Measurements from ENCODE around the gene BTN2A1.
"Not testable (repeated sequence)": the region's sequence is repeated elsewhere in the genome, so short reads cannot be mapped to it uniquely, and the experiment has no call there.

DNA sequence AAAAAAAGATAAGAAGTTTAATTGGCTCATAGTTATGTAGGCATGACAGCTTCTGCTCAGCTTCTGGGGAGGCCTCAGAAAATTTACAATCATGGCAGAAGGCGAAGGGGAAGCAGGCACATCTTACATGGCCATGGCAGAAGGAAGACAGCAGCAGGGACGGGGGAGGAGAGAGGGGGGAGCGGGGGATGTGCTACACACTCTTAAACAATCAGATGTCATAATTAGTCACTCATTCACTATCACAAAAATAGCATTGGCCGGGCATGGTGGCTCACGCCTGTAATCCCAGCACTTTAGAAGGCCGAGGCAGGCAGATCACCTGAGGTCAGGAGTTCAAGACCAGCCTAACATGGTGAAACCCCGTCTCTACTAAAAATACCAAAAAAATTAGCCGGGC is 53.3 kb downstream of the BTN2A1 start:
- TF ChIP-seq, protein P1, sequence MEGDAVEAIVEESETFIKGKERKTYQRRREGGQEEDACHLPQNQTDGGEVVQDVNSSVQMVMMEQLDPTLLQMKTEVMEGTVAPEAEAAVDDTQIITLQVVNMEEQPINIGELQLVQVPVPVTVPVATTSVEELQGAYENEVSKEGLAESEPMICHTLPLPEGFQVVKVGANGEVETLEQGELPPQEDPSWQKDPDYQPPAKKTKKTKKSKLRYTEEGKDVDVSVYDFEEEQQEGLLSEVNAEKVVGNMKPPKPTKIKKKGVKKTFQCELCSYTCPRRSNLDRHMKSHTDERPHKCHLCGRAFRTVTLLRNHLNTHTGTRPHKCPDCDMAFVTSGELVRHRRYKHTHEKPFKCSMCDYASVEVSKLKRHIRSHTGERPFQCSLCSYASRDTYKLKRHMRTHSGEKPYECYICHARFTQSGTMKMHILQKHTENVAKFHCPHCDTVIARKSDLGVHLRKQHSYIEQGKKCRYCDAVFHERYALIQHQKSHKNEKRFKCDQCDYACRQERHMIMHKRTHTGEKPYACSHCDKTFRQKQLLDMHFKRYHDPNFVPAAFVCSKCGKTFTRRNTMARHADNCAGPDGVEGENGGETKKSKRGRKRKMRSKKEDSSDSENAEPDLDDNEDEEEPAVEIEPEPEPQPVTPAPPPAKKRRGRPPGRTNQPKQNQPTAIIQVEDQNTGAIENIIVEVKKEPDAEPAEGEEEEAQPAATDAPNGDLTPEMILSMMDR (IDR thresholded peaks at IDR 0.05), result not testable (repeated sequence)
- TF ChIP-seq, protein P2, sequence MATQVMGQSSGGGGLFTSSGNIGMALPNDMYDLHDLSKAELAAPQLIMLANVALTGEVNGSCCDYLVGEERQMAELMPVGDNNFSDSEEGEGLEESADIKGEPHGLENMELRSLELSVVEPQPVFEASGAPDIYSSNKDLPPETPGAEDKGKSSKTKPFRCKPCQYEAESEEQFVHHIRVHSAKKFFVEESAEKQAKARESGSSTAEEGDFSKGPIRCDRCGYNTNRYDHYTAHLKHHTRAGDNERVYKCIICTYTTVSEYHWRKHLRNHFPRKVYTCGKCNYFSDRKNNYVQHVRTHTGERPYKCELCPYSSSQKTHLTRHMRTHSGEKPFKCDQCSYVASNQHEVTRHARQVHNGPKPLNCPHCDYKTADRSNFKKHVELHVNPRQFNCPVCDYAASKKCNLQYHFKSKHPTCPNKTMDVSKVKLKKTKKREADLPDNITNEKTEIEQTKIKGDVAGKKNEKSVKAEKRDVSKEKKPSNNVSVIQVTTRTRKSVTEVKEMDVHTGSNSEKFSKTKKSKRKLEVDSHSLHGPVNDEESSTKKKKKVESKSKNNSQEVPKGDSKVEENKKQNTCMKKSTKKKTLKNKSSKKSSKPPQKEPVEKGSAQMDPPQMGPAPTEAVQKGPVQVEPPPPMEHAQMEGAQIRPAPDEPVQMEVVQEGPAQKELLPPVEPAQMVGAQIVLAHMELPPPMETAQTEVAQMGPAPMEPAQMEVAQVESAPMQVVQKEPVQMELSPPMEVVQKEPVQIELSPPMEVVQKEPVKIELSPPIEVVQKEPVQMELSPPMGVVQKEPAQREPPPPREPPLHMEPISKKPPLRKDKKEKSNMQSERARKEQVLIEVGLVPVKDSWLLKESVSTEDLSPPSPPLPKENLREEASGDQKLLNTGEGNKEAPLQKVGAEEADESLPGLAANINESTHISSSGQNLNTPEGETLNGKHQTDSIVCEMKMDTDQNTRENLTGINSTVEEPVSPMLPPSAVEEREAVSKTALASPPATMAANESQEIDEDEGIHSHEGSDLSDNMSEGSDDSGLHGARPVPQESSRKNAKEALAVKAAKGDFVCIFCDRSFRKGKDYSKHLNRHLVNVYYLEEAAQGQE (IDR thresholded peaks at IDR 0.05; ENCODE audit: low read depth, low read length), result not testable (repeated sequence)
- TF ChIP-seq, protein P3, sequence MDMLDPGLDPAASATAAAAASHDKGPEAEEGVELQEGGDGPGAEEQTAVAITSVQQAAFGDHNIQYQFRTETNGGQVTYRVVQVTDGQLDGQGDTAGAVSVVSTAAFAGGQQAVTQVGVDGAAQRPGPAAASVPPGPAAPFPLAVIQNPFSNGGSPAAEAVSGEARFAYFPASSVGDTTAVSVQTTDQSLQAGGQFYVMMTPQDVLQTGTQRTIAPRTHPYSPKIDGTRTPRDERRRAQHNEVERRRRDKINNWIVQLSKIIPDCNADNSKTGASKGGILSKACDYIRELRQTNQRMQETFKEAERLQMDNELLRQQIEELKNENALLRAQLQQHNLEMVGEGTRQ (IDR thresholded peaks at IDR 0.05; ENCODE audit: borderline replicate concordance, low read depth, low read length), result not testable (repeated sequence)
- TF ChIP-seq EZH2phosphoT487 (IDR thresholded peaks at IDR 0.05; ENCODE audit: borderline replicate concordance, low read depth); JUND (IDR thresholded peaks at IDR 0.05); RXRA (IDR thresholded peaks at IDR 0.05; ENCODE audit: borderline replicate concordance, low read depth): not testable (repeated sequence)
